Vagina (tissue), 2 donors: ENCODE data around the gene C2CD5. TPM values are rescaled to one million over a fixed set of nuclear protein-coding genes. Genes with fewer than 3 reads are reported as not detected.

ENCODE experiments used
- DNase-seq, 2 donors: peaks; one replicate each; pipeline ENCODE4 v3.0.0-alpha.2; 2017; ENCODE audit errors: extremely low spot score in 2 of 2
- H3K27ac ChIP-seq: fragments of 200-600 bp; sonication (generic); one replicate; pipeline ENCODE4 v1.5.1; 2019
- H3K27me3 ChIP-seq: fragments of 200-600 bp; sonication (generic); one replicate; pipeline ENCODE4 v1.5.1; 2019
- H3K36me3 ChIP-seq, 2 donors: fragments of 200-600 bp; sonication (generic); one replicate each; pipeline ENCODE4 v1.5.1; 2017 to 2019
- H3K4me1 ChIP-seq: fragments of 200-600 bp; sonication (generic); one replicate; pipeline ENCODE4 v1.5.1; 2019
- H3K4me3 ChIP-seq, 2 donors: fragments of 200-600 bp; sonication (generic); 1 replicate in 1 of 2; 2 replicates in 1 of 2; pipeline ENCODE4 v1.5.1; 2016 to 2019
- H3K9me3 ChIP-seq: fragments of 200-600 bp; sonication (generic); one replicate; pipeline ENCODE4 v1.5.1; 2019
- CTCF ChIP-seq, 3 experiments: fragments of 450-650 bp in 2 of 3; fragments of 200-600 bp in 1 of 3; sonication (generic) in 1 of 3; IDR thresholded peaks; one replicate each; pipeline ENCODE4 v1.5.1; 2017 to 2019; ENCODE audit warnings: antibody characterized with exemption in 3 of 3, mild to moderate bottlenecking in 2 of 3, moderate library complexity in 2 of 3
- POLR2A ChIP-seq, 2 donors: fragments of 450-650 bp; IDR thresholded peaks; one replicate each; pipeline ENCODE4 v1.6.1; 2017; ENCODE audit warnings: antibody characterized with exemption in 2 of 2, mild to moderate bottlenecking in 2 of 2, moderate library complexity in 2 of 2
- POLR2AphosphoS5 ChIP-seq, 2 donors: sonication (generic); formaldehyde crosslinking; IDR thresholded peaks; one replicate each; pipeline ENCODE4 v1.9.0; 2017; ENCODE audit warnings: antibody characterized with exemption in 2 of 2, mild to moderate bottlenecking in 2 of 2, low read depth in 1 of 2; ENCODE audit not compliant: insufficient read depth in 1 of 2
- intact Hi-C: fragments of 100-400 bp; cut with DNase I; formaldehyde crosslinking; loops from one replicate; pipeline ENCODE4 v1.15.1; 2023
- total RNA-seq: library from RNA; depleted of rRNA; stranded (reverse); fragments of >200 nt; gene quantifications from one replicate; pipeline ENCODE4 v1.2.3, GENCODE V29; 2016

Gene C2CD5
- total RNA-seq, 1 donor from 2014 or later: 49.1 TPM

DNA sequence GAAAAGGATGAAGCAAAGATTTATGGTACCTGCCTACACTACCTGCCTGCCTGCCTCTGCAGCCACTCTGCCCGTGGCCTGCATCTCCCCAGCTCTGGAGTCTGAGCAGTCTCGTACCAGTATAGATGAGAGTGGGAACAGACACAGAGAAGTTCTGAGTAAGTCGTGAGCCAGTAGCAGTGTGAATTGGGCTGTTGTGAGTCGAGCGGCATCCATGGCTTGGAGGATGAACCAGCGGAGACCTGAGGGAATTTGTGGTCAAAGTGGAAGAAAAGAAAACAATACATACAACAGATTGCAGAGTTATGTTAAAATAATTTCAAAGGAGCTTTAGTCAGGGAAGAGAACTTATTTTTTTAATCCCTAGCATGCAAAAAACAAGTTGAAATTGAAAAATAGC is 25.3 kb downstream of the C2CD5 start:
- DNase-seq: no peak
- intact Hi-C loops: no loop called here
- H3K9me3 ChIP-seq: no peaks in the 10 kb centered on the region
- no peak overlapping the region for H3K4me3 ChIP-seq
- peaks cover 0 to 19% of the 10 kb centered on the region in 2 donors for H3K36me3 ChIP-seq
- no peaks in the 10 kb centered on the region for H3K27me3 ChIP-seq
- no peaks in the 10 kb centered on the region for H3K4me1 ChIP-seq
- TF ChIP-seq POLR2AphosphoS5 (IDR thresholded peaks at IDR 0.05; ENCODE audit: insufficient read depth in 1 of 2, low read depth in 1 of 2) (no peak), POLR2A (IDR thresholded peaks at IDR 0.05) (no peak), CTCF (IDR thresholded peaks at IDR 0.05) (no peak)
- no peak overlapping the region for H3K27ac ChIP-seq

DNA sequence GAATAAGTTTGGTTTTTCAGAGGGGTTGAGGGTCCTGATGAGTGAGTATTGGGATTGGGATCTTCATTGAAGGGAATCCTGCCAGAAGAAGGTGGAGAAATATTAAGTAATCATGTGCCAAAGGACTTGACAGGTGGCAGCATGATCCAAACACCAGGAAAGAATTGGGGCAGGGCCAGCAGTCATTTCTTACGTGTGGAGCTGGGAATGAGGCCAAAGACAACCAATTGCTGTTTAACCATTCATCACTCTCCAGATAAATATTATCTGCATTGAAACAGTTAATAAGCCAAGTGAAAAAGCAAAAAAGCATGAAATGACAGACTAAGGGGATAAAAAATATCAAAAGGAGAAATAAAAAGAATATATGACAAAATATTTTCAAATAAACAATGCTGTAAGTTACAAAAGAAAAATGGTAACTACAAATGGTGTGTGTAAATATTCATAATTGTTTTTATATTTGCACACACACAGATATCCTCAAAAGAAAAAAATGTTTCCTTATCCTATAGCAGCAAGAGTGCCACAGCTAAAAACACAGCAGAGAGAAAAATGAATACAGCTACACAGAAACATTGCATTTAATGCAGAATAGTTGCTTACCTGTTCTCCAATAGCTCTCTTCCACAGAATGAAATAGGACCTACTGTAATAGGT is 26.2 kb downstream of the C2CD5 start:
- intact Hi-C loops: no loop called here
- no peaks in the 10 kb centered on the region for H3K9me3 ChIP-seq
- H3K4me3 ChIP-seq: no peak overlapping the region
- TF ChIP-seq POLR2A (IDR thresholded peaks at IDR 0.05): no peak
- TF ChIP-seq CTCF (IDR thresholded peaks at IDR 0.05): no peak
- TF ChIP-seq POLR2AphosphoS5 (IDR thresholded peaks at IDR 0.05; ENCODE audit: insufficient read depth in 1 of 2, low read depth in 1 of 2): no peak
- DNase-seq: no peak
- H3K27ac ChIP-seq: no peak overlapping the region
- H3K4me1 ChIP-seq: no peaks in the 10 kb centered on the region
- H3K36me3 ChIP-seq: peaks cover 0 to 17% of the 10 kb centered on the region in 2 donors
- H3K27me3 ChIP-seq: no peaks in the 10 kb centered on the region

DNA sequence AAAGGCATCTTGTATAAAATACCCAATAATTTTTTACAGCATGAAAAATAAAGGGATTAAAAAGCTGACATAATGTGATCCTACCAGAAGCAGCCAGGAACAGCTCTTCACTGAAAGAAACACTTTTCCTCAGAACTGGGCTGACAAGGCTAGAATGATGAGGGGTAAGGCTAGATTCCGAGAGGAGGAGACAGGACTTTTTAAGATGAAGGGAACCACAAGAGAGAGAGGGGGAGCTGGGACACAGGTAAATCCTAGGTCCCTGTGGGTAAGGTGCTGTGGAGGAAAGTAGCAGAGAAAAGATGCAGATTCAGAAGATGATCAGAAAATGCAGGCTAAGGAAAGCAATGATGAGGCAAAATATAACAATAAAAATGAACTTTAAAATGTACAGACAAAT is 29.5 kb downstream of the C2CD5 start:
- H3K27me3 ChIP-seq: no peaks in the 10 kb centered on the region
- no peaks in the 10 kb centered on the region for H3K4me1 ChIP-seq
- H3K27ac ChIP-seq: no peak overlapping the region
- peaks cover 0 to 10% of the 10 kb centered on the region in 2 donors for H3K36me3 ChIP-seq
- H3K4me3 ChIP-seq: no peak overlapping the region
- no peak for DNase-seq
- TF ChIP-seq POLR2AphosphoS5 (IDR thresholded peaks at IDR 0.05; ENCODE audit: insufficient read depth in 1 of 2, low read depth in 1 of 2) (no peak), POLR2A (IDR thresholded peaks at IDR 0.05) (no peak), CTCF (IDR thresholded peaks at IDR 0.05) (no peak)
- no peaks in the 10 kb centered on the region for H3K9me3 ChIP-seq
- intact Hi-C loops: no loop called here

- Histone ChIP-seq H3K27me3 (no peaks in the 10 kb centered on the region), H3K9me3 (no peaks in the 10 kb centered on the region), H3K4me3 (no peak overlapping the region), H3K4me1 (no peaks in the 10 kb centered on the region), H3K36me3 (peaks cover 0 to 13% of the 10 kb centered on the region in 2 donors), H3K27ac (no peak overlapping the region)
- intact Hi-C loops: no loop called here
- TF ChIP-seq POLR2A (IDR thresholded peaks at IDR 0.05): no peak
- no peak for TF ChIP-seq POLR2AphosphoS5 (IDR thresholded peaks at IDR 0.05; ENCODE audit: insufficient read depth in 1 of 2, low read depth in 1 of 2)
- TF ChIP-seq CTCF (IDR thresholded peaks at IDR 0.05): no peak
- DNase-seq: no peak
These were observed 38.5 kb downstream of the C2CD5 start for GRCh38 chr12:22505826-22506225.

- peaks cover 0 to 6% of the 10 kb centered on the region in 2 donors for H3K36me3 ChIP-seq
- H3K4me1 ChIP-seq: no peaks in the 10 kb centered on the region
- DNase-seq: no peak
- no peak overlapping the region for H3K27ac ChIP-seq
- H3K27me3 ChIP-seq: no peaks in the 10 kb centered on the region
- TF ChIP-seq POLR2A (IDR thresholded peaks at IDR 0.05): no peak
- TF ChIP-seq CTCF (IDR thresholded peaks at IDR 0.05): no peak
- TF ChIP-seq POLR2AphosphoS5 (IDR thresholded peaks at IDR 0.05; ENCODE audit: insufficient read depth in 1 of 2, low read depth in 1 of 2): no peak
- H3K4me3 ChIP-seq: no peak overlapping the region
- intact Hi-C loops: no loop called here
- H3K9me3 ChIP-seq: no peaks in the 10 kb centered on the region
These were observed 44.2 kb downstream of the C2CD5 start for GRCh38 chr12:22500100-22500499.
